Fibroblast of lung (primary cell): ENCODE data around the gene HAUS3.

Source experiments
- CTCF ChIP-seq, 2 donors: IDR thresholded peaks in 1 of 2; conservative IDR thresholded peaks in 1 of 2; 1 replicate in 1 of 2; 2 replicates in 1 of 2; pipeline ENCODE4 v1.5.1; 2011 to 2012; ENCODE audit warnings: low read length in 2 of 2, control low read depth in 1 of 2, inconsistent platforms in 1 of 2, low read depth in 1 of 2, mild to moderate bottlenecking in 1 of 2
- EZH2 ChIP-seq: IDR thresholded peaks from 2 replicates; pipeline ENCODE4 v1.5.1; 2012; ENCODE audit warnings: low read length, control low read depth, mild to moderate bottlenecking; ENCODE audit errors: missing control alignments

- TF ChIP-seq EZH2 (no peak), CTCF (conservative IDR thresholded peaks at IDR 0.05 in 1 of 2, IDR thresholded peaks at IDR 0.05 in 1 of 2; ENCODE audit: low read depth in 1 of 2, low read length in 2 of 2) (no peak)
Measured at GRCh38 chr4:2259541-2260343, 17.8 kb upstream of the HAUS3 start.
